HepG2 (cell line): ENCODE data around the gene SMTNL2. TPM values are rescaled to one million over a fixed set of nuclear protein-coding genes. Genes with fewer than 3 reads are reported as not detected.

Experiments
- ATF2 ChIP-seq: sonication (generic); formaldehyde crosslinking; IDR thresholded peaks from 2 replicates; pipeline ENCODE4 v1.4.0; 2020; ENCODE audit warnings: missing genetic modification reagents
- CEBPB ChIP-seq: IDR thresholded peaks from 2 replicates; pipeline ENCODE4 v1.6.1; 2011; ENCODE audit warnings: low read depth, low read length, improper control_type of control experiment, borderline replicate concordance
- CSRNP2 ChIP-seq: sonication (generic); formaldehyde crosslinking; conservative IDR thresholded peaks from 2 replicates; pipeline ENCODE4 v1.8.0; 2022; ENCODE audit warnings: low read depth, missing genetic modification reagents
- E2F1 ChIP-seq: sonication (generic); formaldehyde crosslinking; IDR thresholded peaks from 2 replicates; pipeline ENCODE4 v1.5.0; 2020; ENCODE audit warnings: missing genetic modification reagents
- FIP1L1 ChIP-seq: fragments of 200-400 bp; formaldehyde crosslinking; IDR thresholded peaks from 2 replicates; pipeline ENCODE4 v1.6.1; 2018; ENCODE audit warnings: low read depth, mild to moderate bottlenecking, low read length, moderate library complexity, borderline replicate concordance; ENCODE audit not compliant: insufficient read depth
- FOXJ3 ChIP-seq: sonication (generic); formaldehyde crosslinking; IDR thresholded peaks from 2 replicates; pipeline ENCODE4 v1.4.0; 2020; ENCODE audit warnings: missing genetic modification reagents, mild to moderate bottlenecking, borderline replicate concordance
- HNRNPLL ChIP-seq: fragments of 200-400 bp; formaldehyde crosslinking; IDR thresholded peaks from 2 replicates; pipeline ENCODE4 v1.6.1; 2017; ENCODE audit warnings: mild to moderate bottlenecking, low read depth, low read length; ENCODE audit not compliant: poor library complexity, severe bottlenecking
- KMT2B ChIP-seq: IDR thresholded peaks from 2 replicates; pipeline ENCODE4 v1.6.1; 2016; ENCODE audit warnings: missing genetic modification reagents, missing compliant biosample characterization
- MYPOP ChIP-seq: sonication (generic); formaldehyde crosslinking; IDR thresholded peaks from 2 replicates; pipeline ENCODE4 v1.8.1; 2023; ENCODE audit warnings: mild to moderate bottlenecking, moderate library complexity, missing genetic modification reagents
- NFE2L1 ChIP-seq: sonication (generic); formaldehyde crosslinking; IDR thresholded peaks from 2 replicates; pipeline ENCODE4 v1.4.0; 2020; ENCODE audit warnings: missing genetic modification reagents, mild to moderate bottlenecking, borderline replicate concordance
- PAX8 ChIP-seq: sonication (generic); formaldehyde crosslinking; IDR thresholded peaks from 2 replicates; pipeline ENCODE4 v1.8.0; 2022; ENCODE audit warnings: mild to moderate bottlenecking, missing genetic modification reagents, borderline replicate concordance
- SALL2 ChIP-seq: sonication (generic); formaldehyde crosslinking; IDR thresholded peaks from 2 replicates; pipeline ENCODE4 v1.8.1; 2023; ENCODE audit warnings: mild to moderate bottlenecking, missing genetic modification reagents, inconsistent platforms
- TAF1 ChIP-seq: sonication (generic); formaldehyde crosslinking; IDR thresholded peaks from 2 replicates; pipeline ENCODE4 v1.4.0; 2020; ENCODE audit warnings: missing genetic modification reagents
- TBX3 ChIP-seq: fragments of 450-650 bp; IDR thresholded peaks from 2 replicates; pipeline ENCODE4 v1.6.1; 2017; ENCODE audit warnings: antibody characterized with exemption, mild to moderate bottlenecking, inconsistent platforms, borderline replicate concordance
- ZNF10 ChIP-seq: sonication (generic); formaldehyde crosslinking; IDR thresholded peaks from 2 replicates; pipeline ENCODE4 v1.4.0; 2020; ENCODE audit warnings: mild to moderate bottlenecking, low read depth, missing genetic modification reagents, borderline replicate concordance
- ZNF12 ChIP-seq: sonication (generic); formaldehyde crosslinking; IDR thresholded peaks from 2 replicates; pipeline ENCODE4 v1.5.0; 2020; ENCODE audit warnings: missing genetic modification reagents
- ZNF326 ChIP-seq: sonication (generic); formaldehyde crosslinking; IDR thresholded peaks from 2 replicates; pipeline ENCODE4 v1.4.0; 2020; ENCODE audit warnings: missing genetic modification reagents, borderline replicate concordance
- ZNF337 ChIP-seq: sonication (generic); formaldehyde crosslinking; IDR thresholded peaks from 2 replicates; pipeline ENCODE4 v1.5.1; 2020; ENCODE audit warnings: missing genetic modification reagents, low read depth, mild to moderate bottlenecking, borderline replicate concordance
- ZNF513 ChIP-seq: sonication (generic); formaldehyde crosslinking; conservative IDR thresholded peaks from 2 replicates; pipeline ENCODE4 v1.5.0; 2020; ENCODE audit warnings: missing genetic modification reagents
- ZNF563 ChIP-seq: sonication (generic); formaldehyde crosslinking; IDR thresholded peaks from 2 replicates; pipeline ENCODE4 v1.8.0; 2022; ENCODE audit warnings: mild to moderate bottlenecking, moderate library complexity, missing genetic modification reagents
- ZSCAN21 ChIP-seq: sonication (generic); formaldehyde crosslinking; IDR thresholded peaks from 2 replicates; pipeline ENCODE4 v1.8.0; 2022; ENCODE audit warnings: mild to moderate bottlenecking, missing genetic modification reagents, moderate library complexity, borderline replicate concordance
- polyA plus RNA-seq, 8 experiments: library from polyadenylated mRNA; depleted of rRNA in 3 of 8; stranded (reverse) in 7 of 8; unstranded in 1 of 8; fragments of >200 nt; fragmentation: Illumina TruSeq in 4 of 8; extraction: Trizol in 4 of 8; gene quantifications; 2 replicates each; pipeline versions ENCODE4 v1.2.1 to v1.2.3, GENCODE V29; 2011 to 2016; ENCODE audit warnings: low read depth in 4 of 8, missing spikeins in 1 of 8, mixed read lengths in 1 of 8; ENCODE audit not compliant: insufficient read depth in 1 of 8
- total RNA-seq, 5 experiments: library from RNA; depleted of rRNA; stranded (reverse); fragments of >200 nt; fragmentation: Illumina TruSeq; extraction: Trizol; gene quantifications; 2 replicates each; pipeline ENCODE4 v1.2.3, GENCODE V29; 2016; ENCODE audit warnings: low read depth in 1 of 5

Gene SMTNL2
- total and polyA plus RNA-seq, 2 of the 13 experiments (the other 11 are each of a cell fraction or from before 2014, with no cell fraction given): 0.41 to 5.1 TPM

GRCh38 chr17:4554997-4555799 is 29.1 kb upstream of the SMTNL2 start, which contains the start of gene MYBBP1A (continued):
- peak; percentile 49; the same call in 1 of the 2 replicates for TF ChIP-seq E2F1 (CRISPR knock-in tag)
- no peak for TF ChIP-seq ATF2
- 0 out of 2 replicates have a peak, but pooled peaks have one; percentile 71 for TF ChIP-seq PAX8
- no peak for TF ChIP-seq FIP1L1
- peak; percentile 66 for TF ChIP-seq KMT2B
- no peak for TF ChIP-seq ZNF326
- peak; percentile 91 for TF ChIP-seq ZSCAN21 (CRISPR knock-in tag)
- no peak for TF ChIP-seq FOXJ3 (CRISPR knock-in tag)
- peak; percentile 76; the same call in 1 of the 2 replicates for TF ChIP-seq TAF1 (CRISPR knock-in tag)
- peak; percentile 70 for TF ChIP-seq ZNF563 (CRISPR knock-in tag)
- TF ChIP-seq MYPOP (CRISPR knock-in tag): peak; percentile 71; the same call in 1 of the 2 replicates
- TF ChIP-seq HNRNPLL: peak; percentile 69
- no peak for TF ChIP-seq TBX3
- TF ChIP-seq CSRNP2 (CRISPR knock-in tag): no peak
- no peak for TF ChIP-seq SALL2 (CRISPR knock-in tag)
- TF ChIP-seq CEBPB: no peak
- TF ChIP-seq ZNF10 (CRISPR knock-in tag): no peak
- TF ChIP-seq ZNF12 (CRISPR knock-in tag): 0 out of 2 replicates have a peak, but pooled peaks have one; percentile 12
- TF ChIP-seq ZNF513 (CRISPR knock-in tag): no peak
- no peak for TF ChIP-seq NFE2L1
- TF ChIP-seq ZNF337 (CRISPR knock-in tag): no peak; the same call in 1 of the 2 replicates
